GM21528 (cell line): ENCODE results near the gene DENND1A.
"Not testable (repeated sequence)": the region's sequence is repeated elsewhere in the genome, so short reads cannot be mapped to it uniquely, and the experiment has no call there.

Experiments used
- ATAC-seq: cut with Tn5 transposase; IDR thresholded peaks from one replicate; pipeline ENCODE4 v1.9.1; 2021; ENCODE audit warnings: mild to moderate bottlenecking, moderate library complexity; ENCODE audit not compliant: unreplicated experiment, low FRiP score

The DENND1A gene

GRCh38 chr9:123925161-123925560 lies 4.8 kb downstream of the DENND1A start:
- ATAC-seq = no peak

DNA sequence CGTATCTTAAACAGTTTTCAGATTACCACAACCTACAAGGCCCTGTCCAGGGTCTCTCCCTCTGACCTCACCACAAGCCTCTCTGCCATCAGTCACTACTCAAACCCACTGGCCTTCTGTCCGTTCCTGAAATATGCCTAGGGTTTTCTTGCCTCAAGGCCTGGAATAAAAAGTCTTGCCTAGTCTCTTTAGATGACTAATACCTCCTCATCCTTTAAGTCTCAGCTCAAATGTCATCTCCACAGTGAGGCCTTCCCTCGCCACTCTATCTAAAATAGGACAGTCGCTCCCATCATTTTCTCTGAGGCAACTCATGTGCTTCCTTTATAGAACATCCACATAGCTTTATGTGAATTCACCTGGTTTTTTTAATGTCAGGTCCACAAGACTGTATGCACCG lies 5.2 kb downstream of the DENND1A start:
- ATAC-seq = no peak

DNA sequence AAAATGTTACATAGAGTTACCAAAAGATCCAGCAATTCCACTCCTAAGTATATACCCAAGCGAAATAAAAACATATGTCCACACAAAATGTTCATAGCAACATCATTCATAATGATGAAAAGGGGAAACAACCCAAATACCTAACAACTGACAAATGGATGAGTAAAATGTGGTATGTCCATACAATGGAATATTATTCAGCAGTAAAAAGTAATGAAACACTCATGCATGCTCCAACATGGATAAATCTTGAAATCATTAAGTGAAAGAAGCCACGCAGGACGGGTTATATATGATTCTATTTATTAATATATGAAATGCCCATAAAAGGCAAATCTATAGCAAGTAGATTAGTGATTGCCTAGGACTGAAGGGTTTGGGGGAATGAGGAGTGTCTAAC lies 6.0 kb downstream of the DENND1A start:
- ATAC-seq = no peak

GRCh38 chr9:123923377-123923776 lies 6.5 kb downstream of the DENND1A start:
- no peak for ATAC-seq

DNA sequence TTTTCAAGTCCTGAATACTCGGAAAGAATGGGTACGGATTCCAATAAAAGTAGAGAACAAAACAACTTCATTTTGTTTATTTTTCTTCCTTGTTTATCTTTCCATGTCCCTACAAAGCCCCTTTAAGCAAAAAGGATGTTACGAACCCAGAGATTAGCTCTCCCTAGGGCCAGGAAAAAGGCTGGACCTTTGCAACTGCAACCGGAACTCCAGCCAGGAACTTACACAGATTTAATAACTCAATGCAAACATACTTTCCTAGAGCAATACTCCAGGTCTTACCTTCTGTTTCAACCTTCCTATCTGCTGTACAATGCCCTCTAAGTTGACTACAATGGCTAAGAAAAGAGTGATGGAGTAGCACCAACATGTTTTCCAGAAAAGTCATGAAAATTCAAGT lies 7.0 kb downstream of the DENND1A start:
- no peak for ATAC-seq

GRCh38 chr9:123922431-123922830 lies 7.5 kb downstream of the DENND1A start:
- no peak for ATAC-seq

- no peak for ATAC-seq
These were observed 15.3 kb downstream of the DENND1A start for GRCh38 chr9:123914517-123915196.

GRCh38 chr9:123912167-123912897 lies 17.6 kb downstream of the DENND1A start:
- no peak for ATAC-seq

DNA sequence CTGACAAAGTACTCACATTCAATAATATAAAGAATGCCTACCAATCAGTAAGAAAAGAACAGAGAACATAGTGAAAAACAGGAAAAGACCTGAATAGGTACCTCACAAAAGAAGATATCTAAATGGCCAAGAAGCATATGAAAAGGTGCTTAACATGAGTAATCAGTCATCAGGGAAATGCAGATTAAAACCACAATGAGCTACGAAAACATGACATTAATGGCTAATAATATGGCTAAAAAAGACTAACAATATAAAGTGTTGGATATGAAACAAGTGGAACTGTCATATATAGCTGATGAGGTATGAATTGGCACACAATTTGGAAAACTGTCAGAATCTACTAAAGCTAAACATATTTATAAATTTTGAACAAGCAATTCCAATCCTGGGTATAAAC lies 18.9 kb downstream of the DENND1A start:
- ATAC-seq = no peak

DNA sequence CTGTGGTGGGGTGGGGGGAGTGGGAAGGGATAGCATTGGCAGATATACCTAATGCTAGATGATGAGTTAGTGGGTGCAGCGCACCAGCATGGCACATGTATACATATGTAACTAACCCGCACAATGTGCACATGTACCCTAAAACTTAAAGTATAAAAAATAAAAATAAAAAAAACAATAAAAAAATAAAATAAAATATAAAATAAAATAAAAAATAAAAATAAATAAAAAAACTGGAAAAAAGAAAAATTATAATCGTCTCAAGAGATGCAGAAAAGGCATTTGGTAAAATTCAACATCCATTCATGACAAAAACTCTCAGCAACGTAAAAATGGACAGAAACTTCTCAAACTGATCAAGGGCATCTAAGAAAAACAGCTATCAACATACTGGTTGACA lies 20.7 kb downstream of the DENND1A start:
- ATAC-seq = not testable (repeated sequence)

DNA sequence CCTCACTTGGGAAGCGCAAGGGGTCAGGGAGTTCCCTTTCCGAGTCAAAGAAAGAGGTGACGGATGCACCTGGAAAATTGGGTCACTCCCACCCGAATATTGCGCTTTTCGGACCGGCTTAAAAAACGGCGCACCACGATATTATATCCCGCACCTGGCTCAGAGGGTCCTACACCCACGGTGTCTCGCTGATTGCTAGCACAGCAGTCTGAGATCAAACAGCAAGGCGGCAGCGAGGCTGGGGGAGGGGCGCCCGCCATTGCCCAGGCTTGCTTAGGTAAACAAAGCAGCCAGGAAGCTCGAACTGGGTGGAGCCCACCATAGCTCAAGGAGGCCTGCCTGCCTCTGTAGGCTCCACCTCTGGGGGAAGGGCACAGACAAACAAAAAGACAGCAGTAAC lies 26.4 kb downstream of the DENND1A start:
- not testable (repeated sequence) for ATAC-seq

DNA sequence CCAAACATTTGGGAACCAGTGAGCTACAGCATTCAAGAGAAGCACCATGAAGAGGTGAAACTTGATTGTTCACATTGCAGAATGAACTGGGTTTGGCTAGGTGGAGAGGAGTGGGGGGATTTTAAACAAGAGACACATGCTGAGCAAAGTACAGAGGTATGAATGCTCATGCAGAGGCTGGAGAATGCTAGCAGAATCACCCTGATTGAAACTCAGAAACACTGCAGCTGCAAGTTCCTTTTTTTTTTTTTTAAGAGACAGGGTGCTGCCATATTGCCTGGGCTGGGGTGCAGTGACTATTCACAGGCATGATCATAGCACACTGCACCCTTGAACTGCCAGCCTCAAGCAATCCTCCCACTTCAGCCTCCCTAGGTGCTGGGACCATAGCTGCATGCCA lies 35.1 kb downstream of the DENND1A start:
- no peak for ATAC-seq

- ATAC-seq = no peak
These were observed 36.0 kb downstream of the DENND1A start for GRCh38 chr9:123893831-123894460.

- no peak for ATAC-seq
These were observed 36.8 kb downstream of the DENND1A start for GRCh38 chr9:123893115-123893514.

GRCh38 chr9:123887837-123888236 lies 42.1 kb downstream of the DENND1A start:
- no peak for ATAC-seq

DNA sequence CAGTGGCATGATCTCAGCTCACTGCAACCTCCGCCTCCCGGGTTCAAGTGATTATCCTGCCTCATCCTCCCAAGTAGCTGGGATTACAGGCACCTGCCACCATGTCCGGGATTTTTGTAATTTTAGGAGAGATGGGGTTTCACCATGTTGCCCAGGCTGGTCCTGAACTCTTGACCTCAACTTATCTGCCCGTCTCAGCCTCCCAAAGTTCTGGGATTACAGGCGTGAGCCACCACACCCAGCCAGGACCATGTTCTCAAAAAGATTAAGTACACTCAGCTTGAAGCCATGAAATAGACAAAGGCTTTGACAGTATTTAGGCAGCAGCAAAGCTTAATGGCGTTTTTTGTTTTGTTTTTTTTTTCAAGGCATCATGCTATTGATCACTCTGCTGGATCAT lies 44.1 kb downstream of the DENND1A start:
- ATAC-seq = not testable (repeated sequence)

DNA sequence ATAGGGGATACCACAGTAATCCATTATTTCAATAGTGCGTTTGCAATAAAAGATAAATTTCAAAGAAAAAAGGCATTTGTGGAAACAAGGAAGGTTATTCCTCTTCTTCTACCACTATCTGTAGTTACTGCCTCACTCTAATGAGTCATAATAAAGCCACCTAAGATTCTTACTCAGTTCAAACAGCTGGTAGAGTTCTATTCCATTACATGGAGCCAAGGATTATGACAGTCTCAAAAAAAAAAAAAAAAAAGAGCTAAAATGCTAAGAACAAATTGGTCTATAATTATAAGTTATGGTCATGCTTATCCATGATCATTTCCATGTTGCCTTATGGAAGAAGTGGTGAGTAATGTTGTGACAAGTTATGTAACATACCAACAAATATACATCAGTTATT lies 46.3 kb downstream of the DENND1A start:
- no peak for ATAC-seq

- no peak for ATAC-seq
These were observed 48.3 kb downstream of the DENND1A start for GRCh38 chr9:123881604-123882003.

DNA sequence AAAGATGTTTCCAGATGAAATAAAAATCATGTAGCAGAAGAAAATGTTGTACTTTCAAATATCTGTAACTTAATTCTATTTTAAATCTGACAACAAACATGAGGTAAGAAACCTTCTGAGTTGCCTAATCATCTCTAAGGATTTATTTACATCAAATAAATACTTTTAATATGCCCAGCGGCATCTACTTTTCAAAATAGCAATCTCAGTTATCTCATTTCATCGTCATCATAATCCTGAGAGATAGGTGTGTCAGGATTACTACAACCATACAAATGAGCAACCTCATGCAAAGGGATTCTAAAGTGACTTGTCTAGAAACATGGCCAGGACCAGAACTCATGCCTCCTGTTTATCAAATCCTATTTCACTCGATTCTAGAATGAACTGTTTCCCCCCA lies 49.5 kb downstream of the DENND1A start:
- ATAC-seq = no peak

- ATAC-seq = no peak
These were observed 53.2 kb downstream of the DENND1A start for GRCh38 chr9:123876750-123877149.

- no peak for ATAC-seq
These were observed 57.2 kb downstream of the DENND1A start for GRCh38 chr9:123872710-123873109.

DNA sequence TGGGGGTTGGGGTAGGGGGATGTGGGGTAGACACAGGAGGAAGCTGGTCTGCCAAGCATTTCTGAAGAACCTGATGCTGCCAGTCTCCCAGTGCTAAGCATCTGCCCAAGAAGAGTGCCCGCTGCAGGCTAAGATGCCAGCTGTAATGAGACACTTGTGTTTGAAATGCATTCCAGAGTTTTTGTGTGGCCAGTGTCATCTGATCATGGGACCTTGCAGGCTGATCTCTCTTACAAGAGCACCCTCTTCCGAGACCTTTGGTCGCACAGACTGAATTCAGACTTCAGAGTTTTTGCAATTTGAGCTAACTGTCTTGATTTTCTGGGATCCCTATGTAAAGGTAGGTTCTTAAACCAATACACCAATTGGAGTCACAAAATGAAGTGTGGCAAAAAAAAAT lies 58.1 kb downstream of the DENND1A start:
- no peak for ATAC-seq
